GM21515 (cell line): ENCODE measurements around the gene CMKLR1.
A peak's percentile ranks its signal among the peaks of the same experiment; 100 is the strongest.

Experiments used
- ATAC-seq: cut with Tn5 transposase; IDR thresholded peaks from one replicate; pipeline ENCODE4 v1.9.1; 2021; ENCODE audit not compliant: unreplicated experiment

Gene CMKLR1

GRCh38 chr12:108337235-108338223, 1.6 kb downstream of the CMKLR1 start:
- no peak for ATAC-seq

- peak; percentile 58 for ATAC-seq
Measured at GRCh38 chr12:108335349-108336119, 3.6 kb downstream of the CMKLR1 start.

- ATAC-seq, result peak; percentile 42
Measured at GRCh38 chr12:108333898-108334699, 5.0 kb downstream of the CMKLR1 start.

- no peak for ATAC-seq
Measured at GRCh38 chr12:108332791-108333382, 6.2 kb downstream of the CMKLR1 start.

- ATAC-seq, result no peak
Measured at GRCh38 chr12:108328420-108328819, 10.7 kb downstream of the CMKLR1 start.

GRCh38 chr12:108327621-108328344, 11.3 kb downstream of the CMKLR1 start:
- ATAC-seq, result no peak

GRCh38 chr12:108326254-108326750, 12.8 kb downstream of the CMKLR1 start:
- ATAC-seq, result no peak

GRCh38 chr12:108325549-108325948, 13.6 kb downstream of the CMKLR1 start:
- no peak for ATAC-seq

GRCh38 chr12:108325018-108325358, 14.1 kb downstream of the CMKLR1 start:
- no peak for ATAC-seq

- no peak for ATAC-seq
Measured at GRCh38 chr12:108324351-108325017, 14.6 kb downstream of the CMKLR1 start.

- no peak for ATAC-seq
Measured at GRCh38 chr12:108323581-108323980, 15.5 kb downstream of the CMKLR1 start.

GRCh38 chr12:108322998-108323397, 16.1 kb downstream of the CMKLR1 start:
- ATAC-seq, result no peak

- ATAC-seq, result no peak
Measured at GRCh38 chr12:108321688-108322087, 17.4 kb downstream of the CMKLR1 start.

GRCh38 chr12:108320507-108321293, 18.4 kb downstream of the CMKLR1 start:
- ATAC-seq, result peak; percentile 68

GRCh38 chr12:108319277-108320234, 19.6 kb downstream of the CMKLR1 start:
- ATAC-seq, result no peak

- ATAC-seq, result no peak
Measured at GRCh38 chr12:108318472-108319275, 20.4 kb downstream of the CMKLR1 start.
